Measurements from ENCODE around the gene NME7.

DNA sequence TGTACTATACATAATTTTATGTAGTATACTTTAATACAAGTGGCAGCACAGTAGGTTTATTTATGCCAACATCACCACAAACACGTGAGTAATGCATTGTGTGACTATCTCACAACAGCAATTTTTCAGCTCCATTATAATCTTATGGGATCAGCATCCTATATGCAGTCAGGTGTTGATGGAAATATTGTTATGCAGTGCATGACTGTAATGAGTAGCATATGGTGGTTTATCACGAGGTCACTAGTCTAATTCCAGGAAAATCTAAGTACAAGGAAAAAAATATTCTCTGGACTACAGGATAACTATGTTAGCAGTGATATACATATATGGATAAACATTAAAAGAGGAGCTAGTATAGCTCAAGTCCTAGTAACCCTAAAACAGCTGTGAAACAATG is 192.1 kb downstream of the NME7 start:
- no peak for TF ChIP-seq NFE2L1 (CRISPR knock-in tag; IDR thresholded peaks at IDR 0.05)
- TF ChIP-seq NR3C1 (CRISPR knock-in tag; conservative IDR thresholded peaks at IDR 0.05; ENCODE audit: low read depth): no peak
- TF ChIP-seq, protein P1, sequence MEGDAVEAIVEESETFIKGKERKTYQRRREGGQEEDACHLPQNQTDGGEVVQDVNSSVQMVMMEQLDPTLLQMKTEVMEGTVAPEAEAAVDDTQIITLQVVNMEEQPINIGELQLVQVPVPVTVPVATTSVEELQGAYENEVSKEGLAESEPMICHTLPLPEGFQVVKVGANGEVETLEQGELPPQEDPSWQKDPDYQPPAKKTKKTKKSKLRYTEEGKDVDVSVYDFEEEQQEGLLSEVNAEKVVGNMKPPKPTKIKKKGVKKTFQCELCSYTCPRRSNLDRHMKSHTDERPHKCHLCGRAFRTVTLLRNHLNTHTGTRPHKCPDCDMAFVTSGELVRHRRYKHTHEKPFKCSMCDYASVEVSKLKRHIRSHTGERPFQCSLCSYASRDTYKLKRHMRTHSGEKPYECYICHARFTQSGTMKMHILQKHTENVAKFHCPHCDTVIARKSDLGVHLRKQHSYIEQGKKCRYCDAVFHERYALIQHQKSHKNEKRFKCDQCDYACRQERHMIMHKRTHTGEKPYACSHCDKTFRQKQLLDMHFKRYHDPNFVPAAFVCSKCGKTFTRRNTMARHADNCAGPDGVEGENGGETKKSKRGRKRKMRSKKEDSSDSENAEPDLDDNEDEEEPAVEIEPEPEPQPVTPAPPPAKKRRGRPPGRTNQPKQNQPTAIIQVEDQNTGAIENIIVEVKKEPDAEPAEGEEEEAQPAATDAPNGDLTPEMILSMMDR (IDR thresholded peaks at IDR 0.05): no peak
- no peak for TF ChIP-seq SP1 (CRISPR knock-in tag; conservative IDR thresholded peaks at IDR 0.05)
- TF ChIP-seq, protein P2, sequence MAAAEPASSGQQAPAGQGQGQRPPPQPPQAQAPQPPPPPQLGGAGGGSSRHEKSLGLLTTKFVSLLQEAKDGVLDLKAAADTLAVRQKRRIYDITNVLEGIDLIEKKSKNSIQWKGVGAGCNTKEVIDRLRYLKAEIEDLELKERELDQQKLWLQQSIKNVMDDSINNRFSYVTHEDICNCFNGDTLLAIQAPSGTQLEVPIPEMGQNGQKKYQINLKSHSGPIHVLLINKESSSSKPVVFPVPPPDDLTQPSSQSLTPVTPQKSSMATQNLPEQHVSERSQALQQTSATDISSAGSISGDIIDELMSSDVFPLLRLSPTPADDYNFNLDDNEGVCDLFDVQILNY (CRISPR knock-in tag; IDR thresholded peaks at IDR 0.05): no peak
- no peak for TF ChIP-seq ESRRA (CRISPR knock-in tag; IDR thresholded peaks at IDR 0.05; ENCODE audit: borderline replicate concordance)
- TF ChIP-seq ZNF671 (CRISPR knock-in tag; IDR thresholded peaks at IDR 0.05): no peak
- TF ChIP-seq, protein P3, sequence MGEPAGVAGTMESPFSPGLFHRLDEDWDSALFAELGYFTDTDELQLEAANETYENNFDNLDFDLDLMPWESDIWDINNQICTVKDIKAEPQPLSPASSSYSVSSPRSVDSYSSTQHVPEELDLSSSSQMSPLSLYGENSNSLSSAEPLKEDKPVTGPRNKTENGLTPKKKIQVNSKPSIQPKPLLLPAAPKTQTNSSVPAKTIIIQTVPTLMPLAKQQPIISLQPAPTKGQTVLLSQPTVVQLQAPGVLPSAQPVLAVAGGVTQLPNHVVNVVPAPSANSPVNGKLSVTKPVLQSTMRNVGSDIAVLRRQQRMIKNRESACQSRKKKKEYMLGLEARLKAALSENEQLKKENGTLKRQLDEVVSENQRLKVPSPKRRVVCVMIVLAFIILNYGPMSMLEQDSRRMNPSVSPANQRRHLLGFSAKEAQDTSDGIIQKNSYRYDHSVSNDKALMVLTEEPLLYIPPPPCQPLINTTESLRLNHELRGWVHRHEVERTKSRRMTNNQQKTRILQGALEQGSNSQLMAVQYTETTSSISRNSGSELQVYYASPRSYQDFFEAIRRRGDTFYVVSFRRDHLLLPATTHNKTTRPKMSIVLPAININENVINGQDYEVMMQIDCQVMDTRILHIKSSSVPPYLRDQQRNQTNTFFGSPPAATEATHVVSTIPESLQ (CRISPR knock-in tag; IDR thresholded peaks at IDR 0.05): no peak
- TF ChIP-seq, protein P4, sequence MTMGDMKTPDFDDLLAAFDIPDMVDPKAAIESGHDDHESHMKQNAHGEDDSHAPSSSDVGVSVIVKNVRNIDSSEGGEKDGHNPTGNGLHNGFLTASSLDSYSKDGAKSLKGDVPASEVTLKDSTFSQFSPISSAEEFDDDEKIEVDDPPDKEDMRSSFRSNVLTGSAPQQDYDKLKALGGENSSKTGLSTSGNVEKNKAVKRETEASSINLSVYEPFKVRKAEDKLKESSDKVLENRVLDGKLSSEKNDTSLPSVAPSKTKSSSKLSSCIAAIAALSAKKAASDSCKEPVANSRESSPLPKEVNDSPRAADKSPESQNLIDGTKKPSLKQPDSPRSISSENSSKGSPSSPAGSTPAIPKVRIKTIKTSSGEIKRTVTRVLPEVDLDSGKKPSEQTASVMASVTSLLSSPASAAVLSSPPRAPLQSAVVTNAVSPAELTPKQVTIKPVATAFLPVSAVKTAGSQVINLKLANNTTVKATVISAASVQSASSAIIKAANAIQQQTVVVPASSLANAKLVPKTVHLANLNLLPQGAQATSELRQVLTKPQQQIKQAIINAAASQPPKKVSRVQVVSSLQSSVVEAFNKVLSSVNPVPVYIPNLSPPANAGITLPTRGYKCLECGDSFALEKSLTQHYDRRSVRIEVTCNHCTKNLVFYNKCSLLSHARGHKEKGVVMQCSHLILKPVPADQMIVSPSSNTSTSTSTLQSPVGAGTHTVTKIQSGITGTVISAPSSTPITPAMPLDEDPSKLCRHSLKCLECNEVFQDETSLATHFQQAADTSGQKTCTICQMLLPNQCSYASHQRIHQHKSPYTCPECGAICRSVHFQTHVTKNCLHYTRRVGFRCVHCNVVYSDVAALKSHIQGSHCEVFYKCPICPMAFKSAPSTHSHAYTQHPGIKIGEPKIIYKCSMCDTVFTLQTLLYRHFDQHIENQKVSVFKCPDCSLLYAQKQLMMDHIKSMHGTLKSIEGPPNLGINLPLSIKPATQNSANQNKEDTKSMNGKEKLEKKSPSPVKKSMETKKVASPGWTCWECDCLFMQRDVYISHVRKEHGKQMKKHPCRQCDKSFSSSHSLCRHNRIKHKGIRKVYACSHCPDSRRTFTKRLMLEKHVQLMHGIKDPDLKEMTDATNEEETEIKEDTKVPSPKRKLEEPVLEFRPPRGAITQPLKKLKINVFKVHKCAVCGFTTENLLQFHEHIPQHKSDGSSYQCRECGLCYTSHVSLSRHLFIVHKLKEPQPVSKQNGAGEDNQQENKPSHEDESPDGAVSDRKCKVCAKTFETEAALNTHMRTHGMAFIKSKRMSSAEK (CRISPR knock-in tag; IDR thresholded peaks at IDR 0.05; ENCODE audit: borderline replicate concordance): no peak

Data from WTC11 (cell line).